Measurements from ENCODE around the gene GOLGA6C. TPM values are rescaled to one million over a fixed set of nuclear protein-coding genes. Genes with fewer than 3 reads are reported as not detected.
"Not testable (repeated sequence)": the region's sequence is repeated elsewhere in the genome, so short reads cannot be mapped to it uniquely, and the experiment has no call there.

GOLGA6C gene
- not detected for polyA plus RNA-seq

GRCh38 chr15:75258034-75258433 lies at the start of gene GOLGA6C:
Gene GOLGA6C, plus strand, starts transcription at chr15:75258334. Its CDS starts 265 bp downstream, at chr15:75258599.
- H3K4me3 Mint-ChIP-seq; H3K36me3 Mint-ChIP-seq; H3K27me3 Mint-ChIP-seq (ENCODE audit: low read depth in 3 of 3); H3K27ac Mint-ChIP-seq; H3K4me1 Mint-ChIP-seq; DNase-seq; H3K9me3 Mint-ChIP-seq: not testable (repeated sequence)

- H3K4me3 Mint-ChIP-seq, result peak overlapping the region in 2 of 5 donors; percentile 7 to 36
- peaks cover 61 to 64% of the 10 kb centered on the region in 2 donors for H3K4me1 Mint-ChIP-seq
- no peak for DNase-seq
- H3K9me3 Mint-ChIP-seq, result no peaks in the 10 kb centered on the region
- H3K27me3 Mint-ChIP-seq (ENCODE audit: low read depth in 3 of 3), result peaks cover 0 to 4% (median 2%) of the 10 kb centered on the region in 3 donors
- H3K27ac Mint-ChIP-seq, result peak overlapping the region in 3 of 6 donors; percentile 6 to 61 (median 56)
- H3K36me3 Mint-ChIP-seq, result peaks cover 4 to 23% (median 5%) of the 10 kb centered on the region in 3 donors
Observed at GRCh38 chr15:75208501-75209288, 49.4 kb upstream of the GOLGA6C start.

GRCh38 chr15:75209289-75209676 lies 48.9 kb upstream of the GOLGA6C start:
- Mint-ChIP-seq H3K27me3 (ENCODE audit: low read depth in 3 of 3) (peaks cover 0 to 3% (median 2%) of the 10 kb centered on the region in 3 donors), H3K36me3 (peaks cover 4 to 23% (median 5%) of the 10 kb centered on the region in 3 donors), H3K27ac (peak overlapping the region in 5 of 6 donors; percentile 6 to 61 (median 49)), H3K4me1 (peaks cover 55 to 58% of the 10 kb centered on the region in 2 donors), H3K4me3 (peak overlapping the region in 3 of 5 donors; percentile 7 to 36 (median 22)), H3K9me3 (no peaks in the 10 kb centered on the region)
- no peak for DNase-seq

- Mint-ChIP-seq H3K27me3 (ENCODE audit: low read depth in 3 of 3) (peaks cover 0 to 2% (median 0%) of the 10 kb centered on the region in 3 donors), H3K4me1 (peaks cover 41 to 46% of the 10 kb centered on the region in 2 donors), H3K36me3 (peaks cover 4 to 23% (median 5%) of the 10 kb centered on the region in 3 donors), H3K4me3 (peak overlapping the region in 3 of 5 donors; percentile 21 to 55 (median 47)), H3K27ac (peak overlapping the region in 5 of 6 donors; percentile 40 to 83 (median 52)), H3K9me3 (no peaks in the 10 kb centered on the region)
- no peak for DNase-seq
Observed at GRCh38 chr15:75210811-75211230, 47.3 kb upstream of the GOLGA6C start.

- H3K36me3 Mint-ChIP-seq, result peaks cover 4 to 23% (median 5%) of the 10 kb centered on the region in 3 donors
- DNase-seq, result no peak
- H3K4me1 Mint-ChIP-seq, result peaks cover 41 to 43% of the 10 kb centered on the region in 2 donors
- H3K27ac Mint-ChIP-seq, result peak overlapping the region in 5 of 6 donors; percentile 16 to 83 (median 44)
- H3K4me3 Mint-ChIP-seq, result peak overlapping the region in 1 of 5 donors; percentile 55
- no peaks in the 10 kb centered on the region for H3K9me3 Mint-ChIP-seq
- peaks cover 0 to 2% (median 0%) of the 10 kb centered on the region in 3 donors for H3K27me3 Mint-ChIP-seq (ENCODE audit: low read depth in 3 of 3)
Observed at GRCh38 chr15:75211436-75212199, 46.5 kb upstream of the GOLGA6C start.

GRCh38 chr15:75212200-75212858 lies 45.8 kb upstream of the GOLGA6C start:
- Mint-ChIP-seq H3K4me3 (no peak overlapping the region), H3K4me1 (peaks cover 39 to 41% of the 10 kb centered on the region in 2 donors), H3K36me3 (peaks cover 4 to 23% (median 5%) of the 10 kb centered on the region in 3 donors), H3K9me3 (no peaks in the 10 kb centered on the region), H3K27ac (peak overlapping the region; percentile 4 to 55 (median 40)), H3K27me3 (ENCODE audit: low read depth in 3 of 3) (peaks cover 0 to 2% (median under 1%) of the 10 kb centered on the region in 3 donors)
- no peak for DNase-seq

- peaks cover 4 to 23% (median 5%) of the 10 kb centered on the region in 3 donors for H3K36me3 Mint-ChIP-seq
- peaks cover 0 to 3% (median 0%) of the 10 kb centered on the region in 3 donors for H3K27me3 Mint-ChIP-seq (ENCODE audit: low read depth in 3 of 3)
- H3K27ac Mint-ChIP-seq, result peak overlapping the region in 1 of 6 donors; percentile 43
- H3K4me1 Mint-ChIP-seq, result peaks cover 36 to 41% of the 10 kb centered on the region in 2 donors
- no peak for DNase-seq
- H3K9me3 Mint-ChIP-seq, result no peaks in the 10 kb centered on the region
- no peak overlapping the region for H3K4me3 Mint-ChIP-seq
Observed at GRCh38 chr15:75213212-75213767, 44.8 kb upstream of the GOLGA6C start.

GRCh38 chr15:75213768-75214221 lies 44.3 kb upstream of the GOLGA6C start:
- Mint-ChIP-seq H3K27me3 (ENCODE audit: low read depth in 3 of 3) (peaks cover 0 to 3% (median 0%) of the 10 kb centered on the region in 3 donors), H3K36me3 (peaks cover 4 to 23% (median 5%) of the 10 kb centered on the region in 3 donors), H3K4me1 (peaks cover 34 to 38% of the 10 kb centered on the region in 2 donors), H3K4me3 (no peak overlapping the region), H3K27ac (no peak overlapping the region), H3K9me3 (no peaks in the 10 kb centered on the region)
- DNase-seq, result no peak

- Mint-ChIP-seq H3K4me3 (no peak overlapping the region), H3K9me3 (no peaks in the 10 kb centered on the region), H3K27me3 (ENCODE audit: low read depth in 3 of 3) (peaks cover 0 to 3% (median 0%) of the 10 kb centered on the region in 3 donors), H3K27ac (peak overlapping the region in 3 of 6 donors; percentile 37 to 73 (median 71)), H3K4me1 (peaks cover 27 to 31% of the 10 kb centered on the region in 2 donors), H3K36me3 (peaks cover 0 to 16% (median 4%) of the 10 kb centered on the region in 3 donors)
- DNase-seq, result no peak
Observed at GRCh38 chr15:75214293-75215096, 43.6 kb upstream of the GOLGA6C start.

GRCh38 chr15:75215107-75216004 lies 42.8 kb upstream of the GOLGA6C start:
- peak overlapping the region in 5 of 6 donors; percentile 45 to 74 (median 71) for H3K27ac Mint-ChIP-seq
- peaks cover 19 to 22% of the 10 kb centered on the region in 2 donors for H3K4me1 Mint-ChIP-seq
- H3K4me3 Mint-ChIP-seq, result no peak overlapping the region
- peaks cover 0 to 9% (median 4%) of the 10 kb centered on the region in 3 donors for H3K36me3 Mint-ChIP-seq
- DNase-seq, result no peak
- H3K27me3 Mint-ChIP-seq (ENCODE audit: low read depth in 3 of 3), result peaks cover 0 to 3% (median 0%) of the 10 kb centered on the region in 3 donors
- no peaks in the 10 kb centered on the region for H3K9me3 Mint-ChIP-seq

GRCh38 chr15:75217012-75217411 lies 41.1 kb upstream of the GOLGA6C start:
- no peak for DNase-seq
- H3K4me1 Mint-ChIP-seq, result peaks cover 9 to 10% of the 10 kb centered on the region in 2 donors
- no peak overlapping the region for H3K4me3 Mint-ChIP-seq
- no peaks in the 10 kb centered on the region for H3K9me3 Mint-ChIP-seq
- peak overlapping the region in 2 of 6 donors; percentile 40 to 53 for H3K27ac Mint-ChIP-seq
- H3K36me3 Mint-ChIP-seq, result peaks cover 0 to 4% (median 3%) of the 10 kb centered on the region in 3 donors
- peaks cover 0 to 3% (median 0%) of the 10 kb centered on the region in 3 donors for H3K27me3 Mint-ChIP-seq (ENCODE audit: low read depth in 3 of 3)
